KG1 (cell line): ENCODE measurements around the gene SLK.

ENCODE experiments used
- DNase-seq: peaks from one replicate; lab custom pipeline; 2025; lab: John Stamatoyannopoulos, UW

Gene SLK

GRCh38 chr10:103990121-103990520, 23.2 kb downstream of the SLK start:
- DNase-seq = no peak

GRCh38 chr10:103990531-103990930, 23.6 kb downstream of the SLK start:
- DNase-seq = no peak

GRCh38 chr10:103991393-103992128, 24.6 kb downstream of the SLK start:
- DNase-seq = no peak

GRCh38 chr10:103995134-103995533, 28.2 kb downstream of the SLK start:
- no peak for DNase-seq

- no peak for DNase-seq
Measured at GRCh38 chr10:103998805-103999204, 31.9 kb downstream of the SLK start.

GRCh38 chr10:104002911-104003310, 36.0 kb downstream of the SLK start:
- no peak for DNase-seq

GRCh38 chr10:104005172-104005863, 38.4 kb downstream of the SLK start:
- no peak for DNase-seq

- no peak for DNase-seq
Measured at GRCh38 chr10:104011904-104012303, 45.0 kb downstream of the SLK start.

- DNase-seq = no peak
Measured at GRCh38 chr10:104013489-104013888, 46.5 kb downstream of the SLK start.

- no peak for DNase-seq
Measured at GRCh38 chr10:104014176-104014575, 47.2 kb downstream of the SLK start.

GRCh38 chr10:104016661-104017060, 49.7 kb downstream of the SLK start:
- no peak for DNase-seq

GRCh38 chr10:104018471-104018870, 51.5 kb downstream of the SLK start:
- no peak for DNase-seq

GRCh38 chr10:104020020-104020419, 53.1 kb downstream of the SLK start:
- DNase-seq = no peak

- no peak for DNase-seq
Measured at GRCh38 chr10:104021246-104021645, 54.3 kb downstream of the SLK start.

- DNase-seq = no peak
Measured at GRCh38 chr10:104022026-104022425, 55.1 kb downstream of the SLK start.

- DNase-seq = no peak
Measured at GRCh38 chr10:104025524-104025923, 58.6 kb downstream of the SLK start.

GRCh38 chr10:104026762-104027161, 59.8 kb downstream of the SLK start:
- no peak for DNase-seq

- DNase-seq = no peak
Measured at GRCh38 chr10:104028146-104028545, 61.2 kb downstream of the SLK start.

- DNase-seq = no peak
Measured at GRCh38 chr10:104028823-104029520, 62.0 kb downstream of the SLK start.

- no peak for DNase-seq
Measured at GRCh38 chr10:104029521-104029860, 62.6 kb downstream of the SLK start.

- DNase-seq = no peak
Measured at GRCh38 chr10:104031631-104032030, 64.7 kb downstream of the SLK start.

GRCh38 chr10:104032144-104032775, 65.3 kb downstream of the SLK start:
- no peak for DNase-seq
